ENCODE measurements around the gene AGAP2. TPM values are rescaled to one million over a fixed set of nuclear protein-coding genes. Genes with fewer than 3 reads are reported as not detected.

The AGAP2 gene
- total and polyA plus RNA-seq, 2 of the 13 experiments (the other 11 are each of a cell fraction or from before 2014, with no cell fraction given) = 0.38 to 0.45 TPM

DNA sequence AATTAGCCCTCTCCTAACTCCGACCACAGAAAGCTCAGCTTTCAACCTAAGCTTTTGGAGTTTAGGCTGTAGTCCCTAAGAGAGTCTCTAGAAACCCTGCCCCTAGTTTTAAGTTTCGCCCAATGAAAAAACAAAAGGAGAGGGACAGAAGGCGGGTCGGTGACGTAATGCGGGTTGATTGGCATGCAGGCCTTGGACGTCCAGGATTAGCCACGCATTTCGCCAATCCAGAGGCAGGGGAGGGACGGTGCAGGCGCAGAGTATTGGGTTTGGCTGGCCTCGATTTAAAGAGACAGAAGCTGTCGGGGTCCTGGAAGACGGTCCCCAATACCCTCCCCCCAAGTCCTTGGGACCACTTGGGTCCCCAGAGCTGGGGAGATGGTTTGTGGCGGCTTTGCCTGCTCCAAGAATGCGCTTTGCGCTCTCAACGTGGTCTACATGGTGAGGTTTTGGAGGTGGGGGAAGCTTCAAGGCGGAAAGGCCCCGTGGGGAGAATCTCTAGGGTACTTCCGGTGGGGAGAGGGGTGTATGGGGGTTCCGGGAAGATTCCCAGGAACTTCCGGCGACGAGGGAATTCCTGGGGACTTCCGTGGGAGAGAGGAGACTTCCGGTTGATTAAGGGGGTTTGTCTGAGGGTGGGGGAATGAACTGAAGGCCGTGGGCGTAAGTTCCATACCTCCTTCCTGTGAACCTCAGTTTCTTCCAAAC is 6.4 kb upstream of the AGAP2 start, which contains the start of gene TSPAN31 (continued):
- TF ChIP-seq, protein P1, sequence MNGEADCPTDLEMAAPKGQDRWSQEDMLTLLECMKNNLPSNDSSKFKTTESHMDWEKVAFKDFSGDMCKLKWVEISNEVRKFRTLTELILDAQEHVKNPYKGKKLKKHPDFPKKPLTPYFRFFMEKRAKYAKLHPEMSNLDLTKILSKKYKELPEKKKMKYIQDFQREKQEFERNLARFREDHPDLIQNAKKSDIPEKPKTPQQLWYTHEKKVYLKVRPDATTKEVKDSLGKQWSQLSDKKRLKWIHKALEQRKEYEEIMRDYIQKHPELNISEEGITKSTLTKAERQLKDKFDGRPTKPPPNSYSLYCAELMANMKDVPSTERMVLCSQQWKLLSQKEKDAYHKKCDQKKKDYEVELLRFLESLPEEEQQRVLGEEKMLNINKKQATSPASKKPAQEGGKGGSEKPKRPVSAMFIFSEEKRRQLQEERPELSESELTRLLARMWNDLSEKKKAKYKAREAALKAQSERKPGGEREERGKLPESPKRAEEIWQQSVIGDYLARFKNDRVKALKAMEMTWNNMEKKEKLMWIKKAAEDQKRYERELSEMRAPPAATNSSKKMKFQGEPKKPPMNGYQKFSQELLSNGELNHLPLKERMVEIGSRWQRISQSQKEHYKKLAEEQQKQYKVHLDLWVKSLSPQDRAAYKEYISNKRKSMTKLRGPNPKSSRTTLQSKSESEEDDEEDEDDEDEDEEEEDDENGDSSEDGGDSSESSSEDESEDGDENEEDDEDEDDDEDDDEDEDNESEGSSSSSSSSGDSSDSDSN (CRISPR knock-in tag; IDR thresholded peaks at IDR 0.05) = no peak; the same call in 1 of the 2 replicates
- TF ChIP-seq, protein P2, sequence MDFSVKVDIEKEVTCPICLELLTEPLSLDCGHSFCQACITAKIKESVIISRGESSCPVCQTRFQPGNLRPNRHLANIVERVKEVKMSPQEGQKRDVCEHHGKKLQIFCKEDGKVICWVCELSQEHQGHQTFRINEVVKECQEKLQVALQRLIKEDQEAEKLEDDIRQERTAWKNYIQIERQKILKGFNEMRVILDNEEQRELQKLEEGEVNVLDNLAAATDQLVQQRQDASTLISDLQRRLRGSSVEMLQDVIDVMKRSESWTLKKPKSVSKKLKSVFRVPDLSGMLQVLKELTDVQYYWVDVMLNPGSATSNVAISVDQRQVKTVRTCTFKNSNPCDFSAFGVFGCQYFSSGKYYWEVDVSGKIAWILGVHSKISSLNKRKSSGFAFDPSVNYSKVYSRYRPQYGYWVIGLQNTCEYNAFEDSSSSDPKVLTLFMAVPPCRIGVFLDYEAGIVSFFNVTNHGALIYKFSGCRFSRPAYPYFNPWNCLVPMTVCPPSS (IDR thresholded peaks at IDR 0.05) = no peak
- no peak for TF ChIP-seq SRF (IDR thresholded peaks at IDR 0.05; ENCODE audit: low read depth, low read length)
- no peak for TF ChIP-seq ZIK1 (CRISPR knock-in tag; IDR thresholded peaks at IDR 0.05; ENCODE audit: borderline replicate concordance, low read depth)
- TF ChIP-seq ZNF224 (CRISPR knock-in tag; IDR thresholded peaks at IDR 0.05) = 0 out of 2 replicates have a peak, but pooled peaks have one; percentile 69
- no peak for TF ChIP-seq ZNF891 (CRISPR knock-in tag; IDR thresholded peaks at IDR 0.05)
- TF ChIP-seq ZNF614 (CRISPR knock-in tag; IDR thresholded peaks at IDR 0.05; ENCODE audit: borderline replicate concordance) = no peak
- TF ChIP-seq JUND (CRISPR knock-in tag; IDR thresholded peaks at IDR 0.05) = no peak; the same call in 1 of the 2 replicates
- no peak for TF ChIP-seq FOXP1 (IDR thresholded peaks at IDR 0.05)
- TF ChIP-seq FOXP1 (CRISPR knock-in tag; IDR thresholded peaks at IDR 0.05) = no peak
- TF ChIP-seq, protein P3, sequence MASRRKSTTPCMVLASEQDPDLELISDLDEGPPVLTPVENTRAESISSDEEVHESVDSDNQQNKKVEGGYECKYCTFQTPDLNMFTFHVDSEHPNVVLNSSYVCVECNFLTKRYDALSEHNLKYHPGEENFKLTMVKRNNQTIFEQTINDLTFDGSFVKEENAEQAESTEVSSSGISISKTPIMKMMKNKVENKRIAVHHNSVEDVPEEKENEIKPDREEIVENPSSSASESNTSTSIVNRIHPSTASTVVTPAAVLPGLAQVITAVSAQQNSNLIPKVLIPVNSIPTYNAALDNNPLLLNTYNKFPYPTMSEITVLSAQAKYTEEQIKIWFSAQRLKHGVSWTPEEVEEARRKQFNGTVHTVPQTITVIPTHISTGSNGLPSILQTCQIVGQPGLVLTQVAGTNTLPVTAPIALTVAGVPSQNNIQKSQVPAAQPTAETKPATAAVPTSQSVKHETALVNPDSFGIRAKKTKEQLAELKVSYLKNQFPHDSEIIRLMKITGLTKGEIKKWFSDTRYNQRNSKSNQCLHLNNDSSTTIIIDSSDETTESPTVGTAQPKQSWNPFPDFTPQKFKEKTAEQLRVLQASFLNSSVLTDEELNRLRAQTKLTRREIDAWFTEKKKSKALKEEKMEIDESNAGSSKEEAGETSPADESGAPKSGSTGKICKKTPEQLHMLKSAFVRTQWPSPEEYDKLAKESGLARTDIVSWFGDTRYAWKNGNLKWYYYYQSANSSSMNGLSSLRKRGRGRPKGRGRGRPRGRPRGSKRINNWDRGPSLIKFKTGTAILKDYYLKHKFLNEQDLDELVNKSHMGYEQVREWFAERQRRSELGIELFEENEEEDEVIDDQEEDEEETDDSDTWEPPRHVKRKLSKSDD (CRISPR knock-in tag; IDR thresholded peaks at IDR 0.05; ENCODE audit: low read depth) = no peak
- TF ChIP-seq TOPORS (CRISPR knock-in tag; IDR thresholded peaks at IDR 0.05) = no peak
- no peak for TF ChIP-seq MATR3 (CRISPR knock-in tag; IDR thresholded peaks at IDR 0.05)
- TF ChIP-seq, protein P4, sequence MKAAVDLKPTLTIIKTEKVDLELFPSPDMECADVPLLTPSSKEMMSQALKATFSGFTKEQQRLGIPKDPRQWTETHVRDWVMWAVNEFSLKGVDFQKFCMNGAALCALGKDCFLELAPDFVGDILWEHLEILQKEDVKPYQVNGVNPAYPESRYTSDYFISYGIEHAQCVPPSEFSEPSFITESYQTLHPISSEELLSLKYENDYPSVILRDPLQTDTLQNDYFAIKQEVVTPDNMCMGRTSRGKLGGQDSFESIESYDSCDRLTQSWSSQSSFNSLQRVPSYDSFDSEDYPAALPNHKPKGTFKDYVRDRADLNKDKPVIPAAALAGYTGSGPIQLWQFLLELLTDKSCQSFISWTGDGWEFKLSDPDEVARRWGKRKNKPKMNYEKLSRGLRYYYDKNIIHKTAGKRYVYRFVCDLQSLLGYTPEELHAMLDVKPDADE (CRISPR knock-in tag; IDR thresholded peaks at IDR 0.05) = no peak
- no peak for TF ChIP-seq RFX3 (CRISPR knock-in tag; IDR thresholded peaks at IDR 0.05)
- TF ChIP-seq REXO4 (CRISPR knock-in tag; IDR thresholded peaks at IDR 0.05; ENCODE audit: borderline replicate concordance) = no peak
- TF ChIP-seq, protein P5, sequence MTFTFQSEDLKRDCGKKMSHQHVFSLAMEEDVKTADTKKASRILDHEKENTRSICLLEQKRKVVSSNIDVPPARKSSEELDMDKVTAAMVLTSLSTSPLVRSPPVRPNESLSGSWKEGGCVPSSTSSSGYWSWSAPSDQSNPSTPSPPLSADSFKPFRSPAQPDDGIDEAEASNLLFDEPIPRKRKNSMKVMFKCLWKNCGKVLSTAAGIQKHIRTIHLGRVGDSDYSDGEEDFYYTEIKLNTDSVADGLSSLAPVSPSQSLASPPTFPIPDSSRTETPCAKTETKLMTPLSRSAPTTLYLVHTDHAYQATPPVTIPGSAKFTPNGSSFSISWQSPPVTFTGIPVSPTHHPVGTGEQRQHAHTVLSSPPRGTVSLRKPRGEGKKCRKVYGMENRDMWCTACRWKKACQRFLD (CRISPR knock-in tag; IDR thresholded peaks at IDR 0.05; ENCODE audit: borderline replicate concordance) = no peak
- TF ChIP-seq AGO2 (optimal IDR thresholded peaks at IDR 0.05; ENCODE audit: low read depth, low read length) = peak; percentile 81
